ENCODE measurements around the gene DSG4. TPM values are rescaled to one million over a fixed set of nuclear protein-coding genes. Genes with fewer than 3 reads are reported as not detected.

The DSG4 gene
- total RNA-seq, 1 experiment from 2014 or later, result not detected

GRCh38 chr18:31436825-31437224, 60.2 kb downstream of the DSG4 start:
- Mint-ChIP-seq H3K4me3 (ENCODE audit: low read depth, unreplicated experiment) (no peak overlapping the region), H3K9me3 (ENCODE audit: low read depth, unreplicated experiment) (no peaks in the 10 kb centered on the region), H3K4me1 (ENCODE audit: low read depth, unreplicated experiment) (no peaks in the 10 kb centered on the region), H3K27ac (ENCODE audit: unreplicated experiment) (no peak overlapping the region), H3K36me3 (ENCODE audit: insufficient read depth, unreplicated experiment) (no peaks in the 10 kb centered on the region), H3K27me3 (ENCODE audit: unreplicated experiment) (no peaks in the 10 kb centered on the region)
- BruUV-seq (replicated peaks), result no TSS peak
- intact Hi-C loops (cut with micrococcal nuclease; ENCODE audit: unreplicated experiment), result no loop called here
- no peak for TF ChIP-seq CTCF (IDR thresholded peaks at IDR 0.05; ENCODE audit: unreplicated experiment)
- DNase-seq, result no peak
- CTCF ChIA-PET, result no interaction called here

- no TSS peak for BruUV-seq (replicated peaks)
- Mint-ChIP-seq H3K9me3 (ENCODE audit: low read depth, unreplicated experiment) (no peaks in the 10 kb centered on the region), H3K4me3 (ENCODE audit: low read depth, unreplicated experiment) (no peak overlapping the region), H3K27ac (ENCODE audit: unreplicated experiment) (no peak overlapping the region), H3K27me3 (ENCODE audit: unreplicated experiment) (no peaks in the 10 kb centered on the region), H3K36me3 (ENCODE audit: insufficient read depth, unreplicated experiment) (no peaks in the 10 kb centered on the region), H3K4me1 (ENCODE audit: low read depth, unreplicated experiment) (no peaks in the 10 kb centered on the region)
- CTCF ChIA-PET, result no interaction called here
- intact Hi-C loops (cut with micrococcal nuclease; ENCODE audit: unreplicated experiment), result no loop called here
- no peak for TF ChIP-seq CTCF (IDR thresholded peaks at IDR 0.05; ENCODE audit: unreplicated experiment)
- no peak for DNase-seq
Measured at GRCh38 chr18:31438402-31438801, 61.8 kb downstream of the DSG4 start.

- TF ChIP-seq CTCF (IDR thresholded peaks at IDR 0.05; ENCODE audit: unreplicated experiment), result no peak
- H3K4me1 Mint-ChIP-seq (ENCODE audit: low read depth, unreplicated experiment), result no peaks in the 10 kb centered on the region
- no peaks in the 10 kb centered on the region for H3K9me3 Mint-ChIP-seq (ENCODE audit: low read depth, unreplicated experiment)
- H3K27ac Mint-ChIP-seq (ENCODE audit: unreplicated experiment), result no peak overlapping the region
- CTCF ChIA-PET, result interaction anchor here (0.6 kb wide), 1 partner anchor 72 kb away, joined by 4 read pairs; no protein-coding TSS in a partner anchor
- no TSS peak for BruUV-seq (replicated peaks)
- H3K4me3 Mint-ChIP-seq (ENCODE audit: low read depth, unreplicated experiment), result no peak overlapping the region
- H3K36me3 Mint-ChIP-seq (ENCODE audit: insufficient read depth, unreplicated experiment), result no peaks in the 10 kb centered on the region
- intact Hi-C loops (cut with micrococcal nuclease; ENCODE audit: unreplicated experiment), result no loop called here
- no peaks in the 10 kb centered on the region for H3K27me3 Mint-ChIP-seq (ENCODE audit: unreplicated experiment)
- DNase-seq, result no peak
Measured at GRCh38 chr18:31439807-31440325, 63.3 kb downstream of the DSG4 start.

- Mint-ChIP-seq H3K27ac (ENCODE audit: unreplicated experiment) (no peak overlapping the region), H3K4me1 (ENCODE audit: low read depth, unreplicated experiment) (no peaks in the 10 kb centered on the region), H3K36me3 (ENCODE audit: insufficient read depth, unreplicated experiment) (no peaks in the 10 kb centered on the region), H3K27me3 (ENCODE audit: unreplicated experiment) (no peaks in the 10 kb centered on the region), H3K9me3 (ENCODE audit: low read depth, unreplicated experiment) (no peaks in the 10 kb centered on the region), H3K4me3 (ENCODE audit: low read depth, unreplicated experiment) (no peak overlapping the region)
- CTCF ChIA-PET, result no interaction called here
- intact Hi-C loops (cut with micrococcal nuclease; ENCODE audit: unreplicated experiment), result no loop called here
- TF ChIP-seq CTCF (IDR thresholded peaks at IDR 0.05; ENCODE audit: unreplicated experiment), result no peak
- BruUV-seq (replicated peaks), result no TSS peak
- DNase-seq, result no peak
Measured at GRCh38 chr18:31440787-31441186, 64.2 kb downstream of the DSG4 start.

All from Calu3 (cell line).